Suprapubic skin (tissue), 4 donors: ENCODE results near the gene ZNF835.

Source experiments
- CTCF ChIP-seq, 2 donors: fragments of 200-600 bp in 1 of 2; fragments of 450-650 bp in 1 of 2; sonication (generic) in 1 of 2; IDR thresholded peaks; one replicate each; pipeline ENCODE4 v1.5.1; 2016 to 2019; ENCODE audit warnings: antibody characterized with exemption in 2 of 2, mild to moderate bottlenecking in 1 of 2, moderate library complexity in 1 of 2
- EP300 ChIP-seq: sonication (generic); formaldehyde crosslinking; IDR thresholded peaks from one replicate; pipeline ENCODE4 v1.6.1; 2017; ENCODE audit warnings: antibody characterized with exemption
- POLR2A ChIP-seq, 2 donors: fragments of 450-650 bp; IDR thresholded peaks; one replicate each; pipeline ENCODE4 v1.6.1; 2017; ENCODE audit warnings: antibody characterized with exemption in 2 of 2, mild to moderate bottlenecking in 2 of 2, moderate library complexity in 2 of 2
- POLR2AphosphoS5 ChIP-seq, 3 donors: sonication (generic); formaldehyde crosslinking; IDR thresholded peaks; one replicate each; pipeline ENCODE4 v1.6.1; 2017; ENCODE audit warnings: antibody characterized with exemption in 3 of 3

GRCh38 chr19:56681702-56682101 lies 10.1 kb upstream of the ZNF835 start:
- TF ChIP-seq CTCF (IDR thresholded peaks at IDR 0.05) (no peak), EP300 (no peak), POLR2AphosphoS5 (IDR thresholded peaks at IDR 0.05) (no peak), POLR2A (IDR thresholded peaks at IDR 0.05) (no peak)
